GM12891 (cell line): ENCODE measurements around the gene PPIF.

ENCODE experiments used
- PAX5 ChIP-seq: IDR thresholded peaks from 2 replicates; pipeline ENCODE4 v1.6.1; 2011; ENCODE audit warnings: low read length, moderate library complexity, mild to moderate bottlenecking; ENCODE audit not compliant: insufficient read depth, severe bottlenecking
- POLR2A ChIP-seq: IDR thresholded peaks from 2 replicates; pipeline ENCODE4 v1.6.1; 2011; ENCODE audit warnings: low read depth, low read length, control low read depth
- POLR2AphosphoS5 ChIP-seq: IDR thresholded peaks from 2 replicates; pipeline ENCODE4 v1.6.1; 2011; ENCODE audit warnings: low read depth, low read length, control low read depth
- SPI1 ChIP-seq: IDR thresholded peaks from 2 replicates; pipeline ENCODE4 v1.6.1; 2011; ENCODE audit warnings: low read depth, low read length, control low read depth
- TAF1 ChIP-seq: IDR thresholded peaks from 2 replicates; pipeline ENCODE4 v1.6.1; 2011; ENCODE audit warnings: low read depth, low read length, control low read depth

GRCh38 chr10:79336739-79337138, 10.5 kb upstream of the PPIF start:
- TF ChIP-seq POLR2A (no peak), TAF1 (no peak), POLR2AphosphoS5 (no peak), PAX5 (no peak), SPI1 (no peak)
